Mammary epithelial cell (primary cell): ENCODE data around the gene DLX3.

Experiments used
- EZH2 ChIP-seq: IDR thresholded peaks from 2 replicates; pipeline ENCODE4 v1.6.1; 2012; ENCODE audit warnings: low read length, inconsistent platforms, borderline replicate concordance
- TF ChIP-seq, protein P1 (sequence below), 2 donors: IDR thresholded peaks in 1 of 2; conservative IDR thresholded peaks in 1 of 2; 2 replicates each; pipeline ENCODE4 v1.5.1; 2011 to 2012; ENCODE audit warnings: inconsistent platforms in 2 of 2, low read length in 2 of 2, mild to moderate bottlenecking in 2 of 2, control low read depth in 1 of 2, low read depth in 1 of 2; ENCODE audit not compliant: insufficient read depth in 1 of 2; ENCODE audit errors: extremely low read depth in 1 of 2

DNA sequence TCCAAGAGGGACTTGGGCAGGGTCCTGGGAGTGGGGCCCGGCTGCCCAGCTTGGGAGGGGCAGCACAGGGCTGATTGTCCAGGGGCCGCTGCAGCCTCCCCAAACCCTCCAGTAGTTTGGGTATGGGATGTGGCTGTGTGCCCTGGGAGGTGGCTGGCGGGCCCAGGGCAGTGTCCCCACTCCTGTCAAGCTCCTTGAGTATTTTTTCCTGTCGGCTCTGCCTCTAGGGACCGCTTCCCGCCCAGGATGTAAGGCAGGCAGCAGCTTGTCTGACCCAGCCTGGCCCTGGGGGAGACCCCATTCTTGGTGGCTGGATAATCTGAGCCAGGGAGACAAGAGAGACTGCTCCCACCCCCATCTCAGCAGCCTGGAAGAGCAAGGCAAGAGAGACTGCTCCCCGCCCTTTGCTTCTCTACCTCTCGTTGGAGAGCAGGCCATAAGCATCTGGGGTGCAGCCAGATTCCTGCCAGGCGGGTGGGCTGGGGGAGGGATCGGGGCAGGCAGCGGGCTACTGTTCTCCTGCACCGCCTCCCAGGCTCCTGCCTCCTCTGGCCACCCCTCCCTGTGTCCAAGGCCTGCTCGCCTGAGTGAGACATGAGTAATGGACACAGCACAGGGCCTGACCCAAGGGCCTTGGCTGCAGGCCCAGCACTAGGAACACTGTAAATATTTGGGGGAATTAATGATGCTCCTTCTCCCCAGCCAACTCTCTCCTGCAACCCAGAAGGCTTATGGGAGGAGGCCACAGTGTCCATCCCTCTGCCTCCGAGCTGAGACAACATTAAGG lies 42.5 kb upstream of the DLX3 start:
- TF ChIP-seq, protein P1, sequence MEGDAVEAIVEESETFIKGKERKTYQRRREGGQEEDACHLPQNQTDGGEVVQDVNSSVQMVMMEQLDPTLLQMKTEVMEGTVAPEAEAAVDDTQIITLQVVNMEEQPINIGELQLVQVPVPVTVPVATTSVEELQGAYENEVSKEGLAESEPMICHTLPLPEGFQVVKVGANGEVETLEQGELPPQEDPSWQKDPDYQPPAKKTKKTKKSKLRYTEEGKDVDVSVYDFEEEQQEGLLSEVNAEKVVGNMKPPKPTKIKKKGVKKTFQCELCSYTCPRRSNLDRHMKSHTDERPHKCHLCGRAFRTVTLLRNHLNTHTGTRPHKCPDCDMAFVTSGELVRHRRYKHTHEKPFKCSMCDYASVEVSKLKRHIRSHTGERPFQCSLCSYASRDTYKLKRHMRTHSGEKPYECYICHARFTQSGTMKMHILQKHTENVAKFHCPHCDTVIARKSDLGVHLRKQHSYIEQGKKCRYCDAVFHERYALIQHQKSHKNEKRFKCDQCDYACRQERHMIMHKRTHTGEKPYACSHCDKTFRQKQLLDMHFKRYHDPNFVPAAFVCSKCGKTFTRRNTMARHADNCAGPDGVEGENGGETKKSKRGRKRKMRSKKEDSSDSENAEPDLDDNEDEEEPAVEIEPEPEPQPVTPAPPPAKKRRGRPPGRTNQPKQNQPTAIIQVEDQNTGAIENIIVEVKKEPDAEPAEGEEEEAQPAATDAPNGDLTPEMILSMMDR (conservative IDR thresholded peaks at IDR 0.05 in 1 of 2, IDR thresholded peaks at IDR 0.05 in 1 of 2; ENCODE audit: extremely low read depth in 1 of 2, insufficient read depth in 1 of 2, low read depth in 1 of 2, low read length in 2 of 2): peak in 1 of 2 donors; percentile 6
- no peak for TF ChIP-seq EZH2
